HepG2 (cell line): ENCODE measurements around the gene SRC. TPM values are rescaled to one million over a fixed set of nuclear protein-coding genes. Genes with fewer than 3 reads are reported as not detected.

Experiments used
- ADNP ChIP-seq: sonication (generic); formaldehyde crosslinking; IDR thresholded peaks from 2 replicates; pipeline ENCODE4 v1.4.0; 2020; ENCODE audit warnings: missing genetic modification reagents
- ATF5 ChIP-seq: sonication (generic); formaldehyde crosslinking; IDR thresholded peaks from 2 replicates; pipeline ENCODE4 v1.4.0; 2020; ENCODE audit warnings: mild to moderate bottlenecking, low read depth, missing genetic modification reagents
- EP300 ChIP-seq, 3 experiments: sonication (generic) in 1 of 3; formaldehyde crosslinking in 1 of 3; IDR thresholded peaks; 2 replicates each; pipeline versions ENCODE4 v1.5.1 to v1.6.1; 2011 to 2020; ENCODE audit warnings: low read depth in 2 of 3, low read length in 2 of 3, borderline replicate concordance in 1 of 3, improper control_type of control experiment in 1 of 3, mild to moderate bottlenecking in 1 of 3, missing genetic modification reagents in 1 of 3, moderate library complexity in 1 of 3
- HINFP ChIP-seq: sonication (generic); formaldehyde crosslinking; IDR thresholded peaks from 2 replicates; pipeline ENCODE4 v1.4.0; 2020; ENCODE audit warnings: low read depth, mild to moderate bottlenecking, missing genetic modification reagents
- HOXA3 ChIP-seq: sonication (generic); formaldehyde crosslinking; IDR thresholded peaks from 2 replicates; pipeline ENCODE4 v1.5.0; 2020; ENCODE audit warnings: missing genetic modification reagents
- MAFF ChIP-seq: IDR thresholded peaks from 2 replicates; pipeline ENCODE4 v1.6.1; 2011; ENCODE audit warnings: low read depth, low read length, improper control_type of control experiment
- MAZ ChIP-seq, 2 experiments: sonication (generic) in 1 of 2; formaldehyde crosslinking in 1 of 2; IDR thresholded peaks; 2 replicates each; pipeline versions ENCODE4 v1.5.0 to v1.6.1; 2012 to 2020; ENCODE audit warnings: low read depth in 2 of 2, mild to moderate bottlenecking in 2 of 2, borderline replicate concordance in 1 of 2, improper control_type of control experiment in 1 of 2, low read length in 1 of 2, missing genetic modification reagents in 1 of 2, moderate library complexity in 1 of 2
- MXD1 ChIP-seq: sonication (generic); formaldehyde crosslinking; IDR thresholded peaks from 2 replicates; pipeline ENCODE4 v1.4.0; 2020; ENCODE audit warnings: mild to moderate bottlenecking, missing genetic modification reagents
- PRDM15 ChIP-seq: sonication (generic); formaldehyde crosslinking; IDR thresholded peaks from 2 replicates; pipeline ENCODE4 v1.4.0; 2020; ENCODE audit warnings: missing genetic modification reagents
- RARA ChIP-seq: IDR thresholded peaks from 2 replicates; pipeline ENCODE4 v1.6.1; 2016; ENCODE audit warnings: missing genetic modification reagents, missing compliant biosample characterization
- U2AF2 ChIP-seq: fragments of 200-400 bp; formaldehyde crosslinking; IDR thresholded peaks from 2 replicates; pipeline ENCODE4 v1.6.1; 2017; ENCODE audit warnings: low read depth, mild to moderate bottlenecking, low read length
- ZC3H4 ChIP-seq: sonication (generic); formaldehyde crosslinking; IDR thresholded peaks from 2 replicates; pipeline ENCODE4 v1.4.0; 2020; ENCODE audit warnings: missing genetic modification reagents, borderline replicate concordance
- ZKSCAN8 ChIP-seq: IDR thresholded peaks from 2 replicates; pipeline ENCODE4 v1.6.1; 2016; ENCODE audit warnings: borderline replicate concordance, missing genetic modification reagents, missing compliant biosample characterization
- ZNF558 ChIP-seq: sonication (generic); formaldehyde crosslinking; IDR thresholded peaks from 2 replicates; pipeline ENCODE4 v1.9.0; 2022; ENCODE audit warnings: mild to moderate bottlenecking, missing genetic modification reagents, borderline replicate concordance
- ZNF746 ChIP-seq: sonication (generic); formaldehyde crosslinking; IDR thresholded peaks from 2 replicates; pipeline ENCODE4 v1.8.0; 2022; ENCODE audit warnings: mild to moderate bottlenecking, missing genetic modification reagents
- polyA plus RNA-seq, 8 experiments: library from polyadenylated mRNA; depleted of rRNA in 3 of 8; stranded (reverse) in 7 of 8; unstranded in 1 of 8; fragments of >200 nt; fragmentation: Illumina TruSeq in 4 of 8; extraction: Trizol in 4 of 8; gene quantifications; 2 replicates each; pipeline versions ENCODE4 v1.2.1 to v1.2.3, GENCODE V29; 2011 to 2016; ENCODE audit warnings: low read depth in 4 of 8, missing spikeins in 1 of 8, mixed read lengths in 1 of 8; ENCODE audit not compliant: insufficient read depth in 1 of 8
- total RNA-seq, 5 experiments: library from RNA; depleted of rRNA; stranded (reverse); fragments of >200 nt; fragmentation: Illumina TruSeq; extraction: Trizol; gene quantifications; 2 replicates each; pipeline ENCODE4 v1.2.3, GENCODE V29; 2016; ENCODE audit warnings: low read depth in 1 of 5
- TF ChIP-seq, protein P1 (sequence below): IDR thresholded peaks from 2 replicates; pipeline ENCODE4 v1.6.1; 2016; ENCODE audit warnings: missing compliant biosample characterization, missing genetic modification reagents, borderline replicate concordance

Gene SRC
- total and polyA plus RNA-seq, 2 of the 13 experiments (the other 11 are each of a cell fraction or from before 2014, with no cell fraction given): 54.7 to 192 TPM

GRCh38 chr20:37390891-37391525 is 45.1 kb downstream of the SRC start (continued):
- TF ChIP-seq MAFF (no peak), ATF5 (peak; percentile 92; the same call in 1 of the 2 replicates), HINFP (CRISPR knock-in tag) (peak; percentile 91), ZNF746 (CRISPR knock-in tag) (0 out of 2 replicates have a peak, but pooled peaks have one; percentile 27), RARA (CRISPR knock-in tag) (peak; percentile 91), EP300 (IDR thresholded peaks at IDR 0.05; ENCODE audit: low read depth in 2 of 2, low read length in 2 of 2) (peak in 1 of 2 experiments; percentile 88; a peak in 3 of 4 replicates), EP300 (CRISPR knock-in tag; IDR thresholded peaks at IDR 0.05; ENCODE audit: borderline replicate concordance) (peak; percentile 69), PRDM15 (no peak), MAZ (IDR thresholded peaks at IDR 0.05; ENCODE audit: borderline replicate concordance, low read depth, low read length) (0 out of 2 replicates have a peak, but pooled peaks have one; percentile 18), MAZ (CRISPR knock-in tag; IDR thresholded peaks at IDR 0.05; ENCODE audit: low read depth) (peak; percentile 80), ZKSCAN8 (CRISPR knock-in tag) (peak; percentile 73; the same call in 1 of the 2 replicates), HOXA3 (CRISPR knock-in tag) (peak; percentile 87), U2AF2 (0 out of 2 replicates have a peak, but pooled peaks have one; percentile 21), MXD1 (peak; percentile 78; the same call in 1 of the 2 replicates), ZNF558 (no peak), ADNP (CRISPR knock-in tag) (peak; percentile 57; the same call in 1 of the 2 replicates), ZC3H4 (CRISPR knock-in tag) (0 out of 2 replicates have a peak, but pooled peaks have one; percentile 42)
- TF ChIP-seq, protein P1, sequence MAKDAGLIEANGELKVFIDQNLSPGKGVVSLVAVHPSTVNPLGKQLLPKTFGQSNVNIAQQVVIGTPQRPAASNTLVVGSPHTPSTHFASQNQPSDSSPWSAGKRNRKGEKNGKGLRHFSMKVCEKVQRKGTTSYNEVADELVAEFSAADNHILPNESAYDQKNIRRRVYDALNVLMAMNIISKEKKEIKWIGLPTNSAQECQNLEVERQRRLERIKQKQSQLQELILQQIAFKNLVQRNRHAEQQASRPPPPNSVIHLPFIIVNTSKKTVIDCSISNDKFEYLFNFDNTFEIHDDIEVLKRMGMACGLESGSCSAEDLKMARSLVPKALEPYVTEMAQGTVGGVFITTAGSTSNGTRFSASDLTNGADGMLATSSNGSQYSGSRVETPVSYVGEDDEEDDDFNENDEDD (CRISPR knock-in tag): peak; percentile 74; the same call in 1 of the 2 replicates
